Eye (tissue), 1 donor: Measurements from ENCODE around the gene COL4A3.

Experiments used
- DNase-seq: peaks from one replicate; pipeline ENCODE4 v3.0.0-alpha.2; 2015

COL4A3 gene

GRCh38 chr2:227296671-227297405 lies 132.4 kb downstream of the COL4A3 start:
- DNase-seq = no peak

GRCh38 chr2:227301523-227301922 lies 137.1 kb downstream of the COL4A3 start:
- DNase-seq = no peak

GRCh38 chr2:227308784-227309183 lies 144.4 kb downstream of the COL4A3 start:
- DNase-seq = no peak

DNA sequence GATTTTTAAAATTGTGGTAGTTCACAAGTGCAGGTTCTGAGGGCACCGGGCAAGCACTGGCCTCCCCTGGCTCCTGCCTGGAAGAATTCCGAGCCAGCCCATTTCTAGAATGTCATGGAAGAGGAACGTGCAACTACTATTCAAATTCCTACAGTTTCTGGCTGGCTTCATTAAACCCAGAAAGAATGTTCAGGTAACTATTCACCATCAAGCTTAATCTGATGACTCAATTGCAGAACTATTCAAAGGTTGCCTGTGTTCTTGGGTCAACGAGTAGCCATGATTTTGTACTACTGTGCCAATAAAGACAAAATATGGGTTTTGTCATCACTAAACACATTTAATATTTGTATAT lies 146.3 kb downstream of the COL4A3 start:
- DNase-seq = no peak

DNA sequence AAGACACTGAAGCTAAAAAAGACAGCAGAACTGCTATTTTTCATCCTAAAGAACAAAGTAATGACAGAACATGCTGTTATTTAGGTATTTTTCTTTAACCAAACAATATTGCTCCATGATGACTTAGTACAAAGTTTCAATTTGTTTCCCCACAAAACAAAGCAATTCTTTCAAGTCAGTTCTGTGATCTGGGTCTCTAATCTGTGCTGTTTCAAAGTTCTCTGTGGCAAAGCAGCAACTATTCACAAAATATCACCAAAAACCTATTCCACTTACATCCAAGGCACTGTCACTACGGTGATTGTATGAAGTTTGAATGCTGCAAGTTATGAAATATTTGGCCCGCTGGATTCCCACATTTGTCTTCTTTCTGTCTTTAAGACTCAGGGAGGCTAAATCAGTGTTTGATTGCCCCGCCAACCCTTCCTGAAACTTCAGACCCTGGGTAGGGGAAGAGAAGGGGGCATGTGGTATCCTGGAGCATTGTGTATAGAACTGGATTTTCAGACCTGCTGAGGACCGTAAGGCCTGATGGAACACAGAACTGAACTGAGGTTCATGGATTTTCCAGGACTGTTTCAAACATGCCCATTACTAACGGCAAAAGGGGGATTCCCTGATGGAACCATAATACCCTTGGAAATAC lies 147.6 kb downstream of the COL4A3 start:
- no peak for DNase-seq

DNA sequence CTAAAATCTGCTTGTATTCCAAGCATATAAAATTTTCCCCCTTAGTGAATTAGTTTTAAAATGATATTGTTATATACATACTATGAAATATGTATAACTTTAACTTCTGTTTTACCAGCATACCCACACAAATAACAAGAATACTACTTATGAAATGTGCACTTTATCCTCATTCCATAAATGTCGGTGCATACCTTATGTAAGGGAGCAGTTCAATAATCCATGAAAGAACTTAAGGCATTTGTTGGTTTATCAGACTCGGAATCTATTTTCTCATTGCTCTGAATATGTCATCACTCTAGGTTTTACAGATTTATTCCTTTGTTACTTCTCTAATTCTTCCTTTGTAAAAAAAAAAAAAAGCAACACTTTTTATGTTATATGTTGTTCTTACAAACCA lies 148.2 kb downstream of the COL4A3 start:
- no peak for DNase-seq

DNA sequence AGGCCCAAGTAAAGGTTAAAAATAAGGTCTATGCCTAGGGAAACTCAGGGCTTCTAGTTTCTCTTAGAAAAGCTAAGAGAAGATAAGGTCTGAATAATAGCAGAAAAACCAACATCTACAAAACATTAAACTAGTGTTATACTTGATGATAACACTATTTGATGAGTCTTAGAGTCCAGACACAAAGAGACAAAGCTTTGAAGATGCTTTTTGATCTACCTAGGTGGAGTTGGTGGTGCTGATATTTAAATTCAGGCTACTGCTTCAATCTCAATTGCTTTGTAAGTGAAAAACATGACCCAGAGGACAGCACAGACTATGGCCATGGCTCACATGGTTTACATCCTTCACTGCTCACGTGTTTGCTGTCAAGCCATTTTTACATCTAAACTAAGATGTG lies 148.9 kb downstream of the COL4A3 start:
- no peak for DNase-seq

DNA sequence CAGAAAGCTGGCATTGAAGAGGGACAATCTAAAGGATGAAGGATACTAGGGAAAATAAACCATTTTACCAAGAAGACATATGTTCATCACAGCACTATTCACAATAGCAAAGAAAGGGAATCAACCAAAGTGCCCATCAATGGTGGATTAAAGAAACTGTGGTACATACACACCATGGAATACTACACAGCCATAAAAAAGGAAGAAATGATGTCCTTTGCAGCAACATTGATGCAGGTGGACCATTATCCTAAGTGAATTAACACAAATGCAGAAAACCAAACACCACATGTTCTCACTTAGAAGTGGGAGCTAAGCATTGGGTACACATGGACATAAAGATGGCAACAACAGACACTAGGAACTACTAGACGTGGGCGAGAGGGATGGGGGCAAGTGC lies 153.4 kb downstream of the COL4A3 start:
- DNase-seq = no peak

DNA sequence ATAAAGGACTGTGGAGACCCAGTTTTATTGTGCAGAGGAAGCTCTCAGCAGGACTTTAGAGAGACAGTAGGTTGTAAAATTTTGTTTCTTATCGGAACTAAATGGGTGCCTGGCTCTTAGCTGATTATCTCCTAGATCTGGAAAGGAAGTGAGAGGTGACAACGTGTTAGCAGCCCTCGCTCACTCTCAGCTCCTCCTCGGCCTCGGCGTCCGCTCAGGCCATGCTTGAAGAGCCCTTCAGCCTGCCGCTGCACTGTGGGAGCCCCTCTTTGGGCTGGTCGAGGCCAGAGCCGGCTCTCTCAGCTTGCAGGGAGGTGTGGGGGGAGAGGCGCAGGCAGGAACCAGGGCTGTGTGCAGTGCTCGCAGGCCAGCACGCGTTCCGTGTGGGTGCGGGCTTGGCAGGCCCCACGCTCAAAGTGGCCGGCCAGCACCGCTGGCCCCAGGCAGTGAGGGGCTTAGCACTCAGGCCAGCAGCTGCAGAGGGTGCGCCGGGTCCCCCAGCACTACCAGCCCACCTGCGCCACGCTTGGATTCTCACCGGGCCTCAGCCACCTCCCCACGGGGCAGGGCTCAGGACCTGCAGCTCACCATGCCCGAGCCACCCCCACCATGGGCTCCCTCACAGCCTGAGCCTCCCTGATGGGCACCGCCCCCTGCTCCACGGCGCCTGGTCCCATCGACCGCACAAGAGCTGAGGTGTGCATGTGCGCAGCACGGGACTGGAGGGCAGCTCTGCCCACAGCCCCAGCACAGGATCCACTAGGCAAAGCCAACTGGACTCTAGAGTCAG lies 156.1 kb downstream of the COL4A3 start:
- DNase-seq = no peak

- DNase-seq = no peak
Measured at GRCh38 chr2:227322530-227323205, 158.2 kb downstream of the COL4A3 start.

- no peak for DNase-seq
Measured at GRCh38 chr2:227323818-227324217, 159.4 kb downstream of the COL4A3 start.

GRCh38 chr2:227324642-227324994 lies 160.2 kb downstream of the COL4A3 start:
- DNase-seq = no peak

DNA sequence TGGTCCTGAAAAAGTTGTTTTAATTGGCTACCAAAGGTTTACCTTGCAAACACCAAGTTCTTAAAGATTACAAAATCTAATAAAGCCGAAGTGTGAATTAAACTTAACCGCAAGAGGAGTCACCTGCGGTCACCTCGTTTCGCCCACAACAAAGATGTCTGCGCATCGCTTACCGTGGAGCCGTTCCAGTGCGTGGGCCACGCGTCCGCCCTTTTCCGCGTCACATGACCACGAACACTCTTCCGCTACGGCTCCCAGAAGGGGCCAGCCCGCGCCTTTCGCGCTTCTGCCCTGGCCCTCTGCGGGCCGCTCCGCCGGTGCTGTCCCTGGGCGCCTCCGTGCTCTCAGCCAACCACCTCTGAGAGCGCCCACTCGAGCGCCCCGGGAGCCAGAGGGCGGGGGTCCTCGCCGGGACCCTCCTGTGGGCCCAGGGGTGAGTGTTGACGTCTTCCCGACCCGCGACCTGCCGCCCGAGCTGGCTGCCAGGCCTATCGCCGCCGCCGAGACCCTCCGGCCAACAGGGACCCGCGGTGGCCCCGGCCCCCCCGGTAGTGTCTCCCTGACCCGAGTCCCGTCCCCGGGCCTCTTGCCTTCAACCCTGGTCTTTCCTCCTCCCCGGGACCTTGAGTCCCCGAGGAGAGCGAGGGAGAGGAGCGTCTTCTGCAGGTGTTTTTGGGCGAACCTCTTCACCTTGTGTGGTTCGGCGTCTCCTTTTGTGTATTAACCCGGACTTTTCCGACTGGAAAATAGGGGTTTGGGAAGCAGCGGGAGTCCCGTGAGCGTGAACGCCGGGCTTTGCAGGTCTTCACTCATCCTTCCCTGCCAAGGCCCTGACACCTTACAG lies 160.8 kb downstream of the COL4A3 start, which contains the start of gene MFF:
MFF (plus strand) TSS at position 257 of the 844 bp plus-strand sequence. CDS start 5,415 bp downstream, outside the sequence.
- peak; percentile 97 for DNase-seq

- no peak for DNase-seq
Measured at GRCh38 chr2:227325839-227326195, 161.4 kb downstream of the COL4A3 start.

GRCh38 chr2:227326783-227327182 lies 162.4 kb downstream of the COL4A3 start:
- no peak for DNase-seq

- no peak for DNase-seq
Measured at GRCh38 chr2:227335713-227336112, 171.3 kb downstream of the COL4A3 start.

GRCh38 chr2:227337442-227337841 lies 173.0 kb downstream of the COL4A3 start:
- DNase-seq = no peak

DNA sequence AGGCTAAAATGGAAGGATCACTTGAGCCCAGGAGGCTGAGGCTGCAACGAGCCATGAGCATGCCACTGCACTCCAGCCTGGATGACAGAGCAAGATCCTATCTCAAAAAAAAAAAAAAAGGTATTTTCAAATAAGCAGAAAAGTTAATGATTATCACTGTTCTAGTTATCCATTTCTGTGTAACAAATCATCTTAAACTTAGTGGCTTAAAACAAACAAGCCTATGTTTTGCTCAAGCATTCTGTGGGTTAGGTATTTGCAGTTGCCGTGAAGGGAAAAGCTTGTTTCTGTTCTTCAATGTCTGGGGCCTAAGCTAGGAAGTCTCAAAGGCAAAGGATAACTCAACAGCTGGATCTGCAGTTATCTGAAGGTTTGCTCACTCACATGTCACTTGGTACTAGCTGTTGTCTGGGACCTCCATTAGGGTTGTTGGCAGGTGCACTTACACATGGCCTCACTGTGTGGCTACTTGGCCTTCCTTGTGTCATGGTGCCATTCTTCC lies 174.7 kb downstream of the COL4A3 start:
- no peak for DNase-seq

- no peak for DNase-seq
Measured at GRCh38 chr2:227340106-227340505, 175.7 kb downstream of the COL4A3 start.

- DNase-seq = no peak
Measured at GRCh38 chr2:227341553-227341952, 177.1 kb downstream of the COL4A3 start.

DNA sequence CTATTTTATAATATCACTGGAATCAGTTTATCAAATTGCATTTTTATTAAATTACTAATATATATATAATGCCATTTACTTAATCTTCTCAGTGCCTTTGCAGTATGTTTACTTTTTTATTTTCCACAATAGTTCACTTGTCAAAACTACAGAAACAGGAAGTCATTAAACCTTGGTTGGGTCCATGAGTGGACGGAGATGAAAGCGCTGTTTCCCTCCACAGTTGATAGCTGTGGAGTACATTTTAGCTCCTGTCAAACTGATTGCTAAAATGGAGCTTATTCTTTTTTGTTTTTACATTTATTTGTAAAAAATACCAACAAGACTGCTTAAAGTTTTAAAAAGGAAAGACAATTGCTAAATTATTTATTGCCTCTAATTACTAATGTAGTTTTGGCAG lies 179.8 kb downstream of the COL4A3 start:
- DNase-seq = no peak

- no peak for DNase-seq
Measured at GRCh38 chr2:227347117-227347516, 182.7 kb downstream of the COL4A3 start.
